Measurements from ENCODE around the gene CAMK1D.

Gene CAMK1D

DNA sequence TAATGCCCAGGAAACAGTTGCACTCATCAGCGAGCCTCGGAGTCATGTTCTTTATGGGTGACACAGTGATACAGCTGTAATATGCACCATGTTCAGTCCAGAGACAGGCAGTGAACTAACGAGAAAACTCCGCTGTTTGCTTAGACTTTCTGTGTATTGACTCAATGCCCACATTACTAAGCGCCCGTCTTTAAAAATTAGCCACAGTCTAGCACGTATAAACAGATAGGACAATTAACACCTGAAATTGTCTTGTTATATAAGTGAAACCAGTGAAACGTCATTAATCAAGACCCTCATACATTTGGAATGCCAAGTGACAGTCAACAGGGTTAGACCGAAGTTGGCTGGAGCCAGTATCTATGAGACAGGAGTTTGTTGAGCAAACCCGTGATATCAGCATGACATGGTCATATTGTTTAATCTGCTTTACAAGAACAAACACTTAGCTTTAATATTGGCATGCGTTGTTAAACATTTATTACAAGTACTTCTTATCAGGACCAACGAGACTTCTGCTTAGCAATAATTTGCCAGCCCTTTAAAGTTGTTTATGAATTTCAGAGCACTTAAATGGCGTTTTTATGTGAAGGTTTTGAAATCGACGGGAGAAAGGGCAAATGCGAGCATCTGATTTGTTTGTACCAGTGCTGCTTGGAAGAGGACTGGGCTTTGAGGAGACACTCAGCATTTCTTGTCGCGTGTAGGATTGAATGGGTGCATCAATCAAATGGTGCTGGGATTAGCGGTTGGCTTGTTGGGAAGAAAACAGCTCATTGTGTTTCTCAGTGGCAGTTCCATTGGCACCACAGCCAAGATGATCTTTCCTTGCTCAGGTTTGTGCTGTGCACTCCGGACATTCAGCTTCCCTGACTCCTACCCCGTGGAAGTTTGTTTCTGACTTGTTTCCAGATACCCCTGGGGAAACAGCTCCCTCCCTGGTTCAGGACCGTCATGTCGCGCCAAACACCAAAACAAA, 56.3 kb downstream of the CAMK1D start:
- DNase-seq (ENCODE audit: low read depth, low spot score) = peak; percentile 35
- no peak overlapping the region for H3K4me3 ChIP-seq (ENCODE audit: low read depth, low read length)
- in situ Hi-C loops (cut with HindIII; ENCODE audit: low sequenced_read_pairs) = no loop called here
- TF ChIP-seq, protein P1, sequence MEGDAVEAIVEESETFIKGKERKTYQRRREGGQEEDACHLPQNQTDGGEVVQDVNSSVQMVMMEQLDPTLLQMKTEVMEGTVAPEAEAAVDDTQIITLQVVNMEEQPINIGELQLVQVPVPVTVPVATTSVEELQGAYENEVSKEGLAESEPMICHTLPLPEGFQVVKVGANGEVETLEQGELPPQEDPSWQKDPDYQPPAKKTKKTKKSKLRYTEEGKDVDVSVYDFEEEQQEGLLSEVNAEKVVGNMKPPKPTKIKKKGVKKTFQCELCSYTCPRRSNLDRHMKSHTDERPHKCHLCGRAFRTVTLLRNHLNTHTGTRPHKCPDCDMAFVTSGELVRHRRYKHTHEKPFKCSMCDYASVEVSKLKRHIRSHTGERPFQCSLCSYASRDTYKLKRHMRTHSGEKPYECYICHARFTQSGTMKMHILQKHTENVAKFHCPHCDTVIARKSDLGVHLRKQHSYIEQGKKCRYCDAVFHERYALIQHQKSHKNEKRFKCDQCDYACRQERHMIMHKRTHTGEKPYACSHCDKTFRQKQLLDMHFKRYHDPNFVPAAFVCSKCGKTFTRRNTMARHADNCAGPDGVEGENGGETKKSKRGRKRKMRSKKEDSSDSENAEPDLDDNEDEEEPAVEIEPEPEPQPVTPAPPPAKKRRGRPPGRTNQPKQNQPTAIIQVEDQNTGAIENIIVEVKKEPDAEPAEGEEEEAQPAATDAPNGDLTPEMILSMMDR (IDR thresholded peaks at IDR 0.05; ENCODE audit: low read depth, low read length) = no peak

DNA sequence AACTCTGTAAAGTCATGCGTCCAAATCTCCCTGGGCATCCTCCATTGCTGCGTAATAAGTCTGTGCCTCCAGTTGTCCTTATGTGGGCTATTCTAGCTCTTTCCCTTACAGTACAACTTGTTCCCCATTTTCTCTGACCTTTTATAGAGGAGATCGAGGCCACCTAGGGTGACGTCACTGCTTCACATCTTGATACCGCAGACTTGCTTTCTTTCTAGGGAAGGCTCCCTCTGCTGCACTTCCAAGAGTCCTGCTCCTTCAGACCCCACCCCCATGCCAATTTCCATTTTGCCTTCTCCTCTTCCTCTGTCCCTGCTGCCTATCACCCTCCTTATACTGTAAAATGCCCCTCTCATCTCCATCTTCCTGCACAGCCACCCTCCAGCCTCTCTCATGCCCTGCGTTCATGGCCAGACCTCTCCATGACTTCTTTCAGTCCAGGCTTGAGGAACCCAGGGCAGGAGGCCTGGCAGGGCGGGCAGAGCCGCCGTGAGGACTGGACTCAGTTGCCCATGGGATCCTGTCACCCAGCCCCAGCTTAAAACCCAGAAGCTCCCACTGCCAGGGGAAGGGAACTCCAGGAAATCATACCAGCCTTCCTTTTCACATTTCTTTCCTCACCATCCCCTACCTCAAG, 57.5 kb downstream of the CAMK1D start:
- no peak overlapping the region for H3K4me3 ChIP-seq (ENCODE audit: low read depth, low read length)
- no peak for DNase-seq (ENCODE audit: low read depth, low spot score)
- in situ Hi-C loops (cut with HindIII; ENCODE audit: low sequenced_read_pairs) = no loop called here
- TF ChIP-seq, protein P1 (IDR thresholded peaks at IDR 0.05; ENCODE audit: low read depth, low read length) = no peak

DNA sequence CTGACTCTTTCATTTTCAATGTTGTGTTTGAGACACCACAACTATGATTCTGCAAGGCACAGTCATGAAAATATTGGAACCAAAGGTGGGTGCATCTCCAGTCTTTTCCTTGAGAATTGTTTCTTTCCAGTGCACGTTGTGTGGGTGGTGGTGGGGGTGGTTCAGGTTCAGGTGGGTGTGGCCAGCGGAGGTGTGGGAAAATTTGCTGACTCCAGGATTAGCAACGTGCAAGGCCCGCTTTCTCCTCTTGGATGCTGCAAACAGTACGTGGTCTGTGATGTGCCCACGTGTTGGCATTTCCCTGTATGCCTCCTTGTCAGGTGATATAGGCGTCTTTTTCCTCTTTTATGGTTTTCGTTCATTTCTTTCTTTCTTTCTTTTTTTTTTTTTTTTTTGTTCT, 59.1 kb downstream of the CAMK1D start:
- DNase-seq (ENCODE audit: low read depth, low spot score) = no peak
- no peak overlapping the region for H3K4me3 ChIP-seq (ENCODE audit: low read depth, low read length)
- in situ Hi-C loops (cut with HindIII; ENCODE audit: low sequenced_read_pairs) = no loop called here
- TF ChIP-seq, protein P1 (IDR thresholded peaks at IDR 0.05; ENCODE audit: low read depth, low read length) = no peak

DNA sequence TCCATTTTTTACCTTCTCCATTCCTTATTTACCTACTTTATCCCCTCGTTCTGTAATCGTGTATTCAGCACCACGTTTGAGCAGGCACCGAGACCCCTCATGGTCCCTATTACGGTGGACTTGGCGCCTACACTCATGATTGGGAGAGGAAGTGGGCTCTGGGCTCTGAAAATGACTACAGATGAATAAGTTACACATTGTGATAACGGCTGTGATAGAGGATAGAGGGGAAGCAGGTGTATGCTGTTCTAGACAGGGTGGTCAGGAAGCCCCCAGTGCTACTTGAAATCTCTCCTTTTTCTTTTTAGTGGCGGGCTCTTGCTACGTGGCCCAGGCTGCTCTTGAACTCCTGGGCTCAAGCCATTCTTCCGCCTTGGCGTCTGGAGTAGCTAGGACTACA, 59.8 kb downstream of the CAMK1D start:
- no peak overlapping the region for H3K4me3 ChIP-seq (ENCODE audit: low read depth, low read length)
- no peak for DNase-seq (ENCODE audit: low read depth, low spot score)
- TF ChIP-seq, protein P1 (IDR thresholded peaks at IDR 0.05; ENCODE audit: low read depth, low read length) = no peak
- in situ Hi-C loops (cut with HindIII; ENCODE audit: low sequenced_read_pairs) = no loop called here

DNA sequence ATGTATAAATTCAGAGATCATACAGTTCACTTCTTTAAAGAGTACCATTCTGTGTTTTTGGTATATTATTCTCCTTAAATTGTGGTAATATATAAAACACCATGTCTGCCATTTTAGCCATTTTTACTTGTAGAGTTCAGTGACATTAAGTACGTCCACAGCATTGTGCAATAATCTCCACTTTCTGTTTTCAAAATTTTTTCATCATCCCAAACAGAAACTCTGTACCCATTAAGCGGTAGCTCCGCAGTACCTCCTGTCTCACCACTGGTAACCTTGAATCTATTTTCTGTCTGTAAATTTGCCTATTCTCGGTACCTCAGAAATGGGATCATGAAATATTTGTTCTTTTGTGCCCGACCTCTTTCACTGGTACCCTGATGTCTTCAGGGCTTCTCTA, 60.3 kb downstream of the CAMK1D start:
- in situ Hi-C loops (cut with HindIII; ENCODE audit: low sequenced_read_pairs) = no loop called here
- TF ChIP-seq, protein P1 (IDR thresholded peaks at IDR 0.05; ENCODE audit: low read depth, low read length) = no peak
- DNase-seq (ENCODE audit: low read depth, low spot score) = no peak
- H3K4me3 ChIP-seq (ENCODE audit: low read depth, low read length) = no peak overlapping the region

DNA sequence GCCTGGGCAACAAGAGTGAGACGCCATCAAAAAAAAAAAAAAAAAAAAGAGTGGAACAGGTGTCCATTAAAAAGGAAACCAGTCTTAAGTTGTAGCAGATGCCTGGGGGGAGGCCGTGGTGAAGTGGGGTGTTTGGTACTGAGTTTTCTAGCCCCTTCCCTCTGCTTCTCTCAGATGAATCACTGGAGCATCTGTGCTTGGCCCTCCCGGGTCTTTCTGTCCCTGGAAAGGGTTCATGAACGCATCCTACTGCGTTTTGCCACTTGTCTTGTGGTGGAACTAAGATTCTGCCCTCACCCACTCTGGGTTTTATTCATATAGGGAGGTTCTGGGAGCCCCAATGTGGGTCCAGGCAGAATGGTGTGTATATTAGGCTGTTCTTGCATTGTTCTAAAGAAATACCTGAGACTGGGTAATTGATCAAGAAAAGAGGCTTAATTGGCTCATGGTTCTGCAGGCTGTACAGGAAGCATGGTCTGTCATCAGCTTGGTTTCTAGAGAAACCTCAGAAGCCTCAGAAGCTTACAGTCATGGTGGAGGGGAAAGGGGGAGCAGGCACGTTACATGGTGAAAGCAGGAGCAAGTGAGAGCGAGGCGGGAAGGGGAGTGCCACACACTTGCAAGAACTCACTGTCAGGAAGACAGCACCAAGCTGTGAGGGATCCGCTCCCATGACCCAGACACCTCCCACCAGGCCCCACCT, 63.5 kb downstream of the CAMK1D start:
- in situ Hi-C loops (cut with HindIII; ENCODE audit: low sequenced_read_pairs) = no loop called here
- TF ChIP-seq, protein P1 (IDR thresholded peaks at IDR 0.05; ENCODE audit: low read depth, low read length) = no peak
- H3K4me3 ChIP-seq (ENCODE audit: low read depth, low read length) = no peak overlapping the region
- no peak for DNase-seq (ENCODE audit: low read depth, low spot score)

All from astrocyte of the spinal cord (primary cell).